B cell (primary cell): ENCODE results near the gene SLC27A5. TPM values are rescaled to one million over a fixed set of nuclear protein-coding genes. Genes with fewer than 3 reads are reported as not detected.

Experiments used
- ATAC-seq: fragments of 200-7000 bp; cut with Tn5 transposase; one replicate; pipeline ENCODE4 v1.10.0; 2021; ENCODE audit warnings: low read depth, mild to moderate bottlenecking, moderate number of reproducible peaks, moderate library complexity
- CTCF ChIA-PET: fragments of 350-600 bp; sonication (Branson Sonifier 250); formaldehyde crosslinking; loops from one replicate; lab custom pipeline; 2021; ENCODE audit warnings: antibody characterized with exemption, inconsistent platforms; lab: Charles Lee
- POLR2A ChIA-PET: fragments of 350-600 bp; sonication (Branson Sonifier 250); formaldehyde crosslinking; loops from one replicate; lab custom pipeline; 2021; ENCODE audit warnings: antibody characterized with exemption; lab: Charles Lee
- DNase-seq: peaks from one replicate; pipeline ENCODE4 v3.0.0; 2013
- H2AFZ ChIP-seq: 2 replicates; pipeline ENCODE4 v1.6.1; 2012; ENCODE audit warnings: mild to moderate bottlenecking, low read depth, low read length; ENCODE audit not compliant: insufficient read depth, poor library complexity, severe bottlenecking
- H3K27ac ChIP-seq, 2 donors: 1 replicate in 1 of 2; 2 replicates in 1 of 2; pipeline ENCODE4 v1.5.1; 2012 to 2013; ENCODE audit warnings: low read length in 2 of 2, mild to moderate bottlenecking in 2 of 2, moderate library complexity in 1 of 2
- H3K27me3 ChIP-seq, 4 experiments: fragments of 200-600 bp in 1 of 4; sonication (generic) in 1 of 4; replicated peaks in 1 of 4; 1 replicate in 2 of 4; 2 replicates in 2 of 4; pipeline versions ENCODE4 v1.6.1 to v1.7.0; 2013 to 2016; ENCODE audit warnings: low read length in 3 of 4, mild to moderate bottlenecking in 2 of 4, mixed read lengths in 1 of 4, moderate library complexity in 1 of 4; ENCODE audit not compliant: insufficient read depth in 4 of 4, control insufficient read depth in 3 of 4; ENCODE audit errors: control extremely low read depth in 1 of 4
- H3K36me3 ChIP-seq, 2 experiments: replicated peaks in 1 of 2; 1 replicate in 1 of 2; 2 replicates in 1 of 2; pipeline versions ENCODE4 v1.6.1 to v1.7.1; 2013; ENCODE audit warnings: low read length in 1 of 2; ENCODE audit not compliant: insufficient read depth in 2 of 2, control insufficient read depth in 1 of 2; ENCODE audit errors: control extremely low read depth in 1 of 2, extremely low read depth in 1 of 2
- H3K4me1 ChIP-seq, 2 donors: fragments of 200-600 bp in 1 of 2; sonication (generic) in 1 of 2; 1 replicate in 1 of 2; 2 replicates in 1 of 2; pipeline versions ENCODE4 v1.5.1 to v1.6.1; 2013 to 2017; ENCODE audit warnings: low read length in 2 of 2; ENCODE audit not compliant: control insufficient read depth in 2 of 2, insufficient read depth in 2 of 2
- H3K4me2 ChIP-seq: replicated peaks from 2 replicates; pipeline ENCODE3; 2012; ENCODE audit warnings: mild to moderate bottlenecking, low read depth, low read length; ENCODE audit not compliant: poor library complexity, severe bottlenecking
- H3K4me3 ChIP-seq, 5 experiments: fragments of 200-600 bp in 1 of 5; sonication (generic) in 1 of 5; 1 replicate in 3 of 5; 2 replicates in 2 of 5; pipeline versions ENCODE4 v1.5.1 to v1.7.0; 2011 to 2016; ENCODE audit warnings: low read length in 4 of 5, mild to moderate bottlenecking in 4 of 5, low read depth in 2 of 5, control low read depth in 1 of 5, moderate library complexity in 1 of 5; ENCODE audit not compliant: insufficient read depth in 1 of 5; ENCODE audit errors: control extremely low read depth in 1 of 5, extremely low read depth in 1 of 5
- H3K79me2 ChIP-seq: fragments of 200-600 bp; sonication (generic); one replicate; pipeline ENCODE4 v1.6.0; 2016; ENCODE audit warnings: low read length; ENCODE audit not compliant: control insufficient read depth, insufficient read depth
- H3K9ac ChIP-seq: fragments of 200-600 bp; sonication (generic); 2 replicates; pipeline ENCODE4 v1.6.1; 2017; ENCODE audit warnings: mild to moderate bottlenecking, low read length, moderate library complexity
- H3K9me3 ChIP-seq, 3 donors: one replicate each; pipeline versions ENCODE4 v1.6.1 to v1.7.1; 2013; ENCODE audit warnings: low read length in 2 of 3; ENCODE audit not compliant: control insufficient read depth in 2 of 3, insufficient read depth in 1 of 3; ENCODE audit errors: control extremely low read depth in 1 of 3
- H4K20me1 ChIP-seq: 2 replicates; pipeline ENCODE4 v1.6.0; 2012; ENCODE audit warnings: mild to moderate bottlenecking, low read length; ENCODE audit not compliant: insufficient read depth, control insufficient read depth, poor library complexity, severe bottlenecking
- H3K27ac Mint-ChIP-seq: one replicate; pipeline ENCODE4 v1.8.0; 2021; ENCODE audit warnings: mixed read lengths
- H3K27me3 Mint-ChIP-seq: one replicate; pipeline ENCODE4 v1.8.0; 2021; ENCODE audit warnings: mixed read lengths
- H3K4me1 Mint-ChIP-seq: one replicate; pipeline ENCODE4 v1.8.0; 2021; ENCODE audit warnings: mixed read lengths
- H3K4me3 Mint-ChIP-seq: one replicate; pipeline ENCODE4 v1.8.0; 2021; ENCODE audit warnings: mixed read lengths
- H3K9me3 Mint-ChIP-seq: one replicate; pipeline ENCODE4 v1.8.0; 2022; ENCODE audit warnings: mixed read lengths; ENCODE audit not compliant: insufficient read depth
- EZH2 ChIP-seq: IDR thresholded peaks from 2 replicates; pipeline ENCODE4 v1.6.1; 2012; ENCODE audit warnings: borderline replicate concordance, low read depth, mild to moderate bottlenecking, moderate library complexity, low read length; ENCODE audit not compliant: insufficient read depth, poor library complexity, severe bottlenecking
- WGBS: methylation state at CpG from one replicate; pipeline ENCODE4 v1.1.5; 2013; ENCODE audit warnings: missing lambda C conversion rate; ENCODE audit not compliant: insufficient coverage; 5-methylcytosine and 5-hydroxymethylcytosine counted together
- intact Hi-C: fragments of 100-400 bp; cut with micrococcal nuclease; formaldehyde crosslinking; loops from one replicate; pipeline ENCODE4 v1.10.0; 2022
- polyA plus RNA-seq: library from polyadenylated mRNA; depleted of rRNA; stranded (reverse); fragments of >200 nt; gene quantifications from 2 replicates; pipeline ENCODE4 v1.2.3, GENCODE V29; 2012
- total RNA-seq, 2 donors: library from RNA; stranded (reverse); fragments of 120-200 nt in 1 of 2; gene quantifications; 1 replicate in 1 of 2; 2 replicates in 1 of 2; pipeline versions ENCODE4 v1.2.3 to v1.2.4, GENCODE V29; 2013 to 2022
- TF ChIP-seq, protein P1 (sequence below): fragments of 200-600 bp; IDR thresholded peaks from one replicate; pipeline ENCODE4 v1.8.0; 2022; ENCODE audit warnings: antibody characterized with exemption, mild to moderate bottlenecking

SLC27A5 gene
- total and polyA plus RNA-seq, 2 donors (not counting 1 experiment from before 2014, with no cell fraction given), result 8.9 to 11.8 TPM

DNA sequence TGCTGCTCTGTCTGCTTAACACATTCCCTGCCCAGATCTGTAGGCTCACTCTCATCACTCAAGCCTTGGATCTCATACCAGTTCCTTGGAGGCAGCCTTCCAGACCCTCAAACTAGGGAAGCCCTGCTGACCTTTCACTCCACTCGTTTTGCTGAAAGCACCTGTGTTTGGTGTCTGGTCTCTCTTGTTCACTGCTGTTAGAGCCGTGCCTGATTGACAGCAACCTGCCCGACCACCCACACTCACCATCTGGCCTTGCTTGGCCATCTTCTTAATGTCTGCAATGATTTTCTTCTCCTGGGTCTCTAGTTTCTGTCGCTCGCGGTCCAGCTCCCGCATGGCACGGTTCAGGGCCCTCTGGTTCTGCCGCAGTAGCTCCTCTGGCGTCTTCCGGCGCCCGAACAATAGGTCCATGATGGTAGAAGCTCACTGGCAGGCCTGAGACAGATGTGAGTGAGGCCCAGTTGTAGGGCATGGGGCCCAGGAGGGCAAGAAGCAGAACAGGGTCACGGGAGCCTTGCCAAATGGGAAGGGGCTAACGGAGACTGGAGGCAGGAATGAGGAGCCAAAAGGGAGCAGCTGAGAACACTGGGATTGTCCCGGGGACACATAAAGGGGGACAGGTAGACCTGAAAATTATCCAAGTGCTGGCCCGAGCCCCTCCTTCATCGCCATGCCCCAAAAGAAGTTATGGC, 42.2 kb upstream of the SLC27A5 start:
- Histone ChIP-seq H3K9me3 (no peaks in the 10 kb centered on the region), H3K79me2 (peaks cover 51% of the 10 kb centered on the region), H3K4me2 (peak overlapping the region; percentile 76), H3K36me3 (peaks cover 6 to 52% of the 10 kb centered on the region in 2 experiments), H3K4me3 (peak overlapping the region in 4 of 5 experiments; percentile 75 to 94 (median 83)), H3K27me3 (no peaks in the 10 kb centered on the region), H3K9ac (peak overlapping the region; percentile 83), H3K27ac (peak overlapping the region; percentile 94 to 98), H4K20me1 (peaks cover 37% of the 10 kb centered on the region), H3K4me1 (peaks cover 27 to 38% of the 10 kb centered on the region in 2 donors), H2AFZ (peak overlapping the region; percentile 79)
- Mint-ChIP-seq H3K27me3 (no peaks in the 10 kb centered on the region), H3K9me3 (no peaks in the 10 kb centered on the region), H3K27ac (peak overlapping the region; percentile 99), H3K4me3 (peak overlapping the region; percentile 98), H3K4me1 (peaks cover 49% of the 10 kb centered on the region)
- ChIA-PET POLR2A (interaction anchor here (0.9 to 2.4 kb wide), 6 partner anchors 9 to 172 kb away, joined by 3 to 29 read pairs (median 11); partner anchors contain the start of genes MZF1, TRIM28 and ZBTB45), CTCF (interaction anchor here (0.7 to 3.3 kb wide), 3 partner anchors 8 to 34 kb away, joined by 3 to 20 read pairs (median 13); partner anchors contain the start of genes TRIM28 and ZBTB45)
- intact Hi-C loops, result no loop called here
- WGBS, result 45% methylated on average over 18 of the region's 18 CpGs
- no peak for ATAC-seq
- TF ChIP-seq, protein P1, sequence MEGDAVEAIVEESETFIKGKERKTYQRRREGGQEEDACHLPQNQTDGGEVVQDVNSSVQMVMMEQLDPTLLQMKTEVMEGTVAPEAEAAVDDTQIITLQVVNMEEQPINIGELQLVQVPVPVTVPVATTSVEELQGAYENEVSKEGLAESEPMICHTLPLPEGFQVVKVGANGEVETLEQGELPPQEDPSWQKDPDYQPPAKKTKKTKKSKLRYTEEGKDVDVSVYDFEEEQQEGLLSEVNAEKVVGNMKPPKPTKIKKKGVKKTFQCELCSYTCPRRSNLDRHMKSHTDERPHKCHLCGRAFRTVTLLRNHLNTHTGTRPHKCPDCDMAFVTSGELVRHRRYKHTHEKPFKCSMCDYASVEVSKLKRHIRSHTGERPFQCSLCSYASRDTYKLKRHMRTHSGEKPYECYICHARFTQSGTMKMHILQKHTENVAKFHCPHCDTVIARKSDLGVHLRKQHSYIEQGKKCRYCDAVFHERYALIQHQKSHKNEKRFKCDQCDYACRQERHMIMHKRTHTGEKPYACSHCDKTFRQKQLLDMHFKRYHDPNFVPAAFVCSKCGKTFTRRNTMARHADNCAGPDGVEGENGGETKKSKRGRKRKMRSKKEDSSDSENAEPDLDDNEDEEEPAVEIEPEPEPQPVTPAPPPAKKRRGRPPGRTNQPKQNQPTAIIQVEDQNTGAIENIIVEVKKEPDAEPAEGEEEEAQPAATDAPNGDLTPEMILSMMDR, result no peak
- no peak for TF ChIP-seq EZH2
- DNase-seq, result peak; percentile 22

DNA sequence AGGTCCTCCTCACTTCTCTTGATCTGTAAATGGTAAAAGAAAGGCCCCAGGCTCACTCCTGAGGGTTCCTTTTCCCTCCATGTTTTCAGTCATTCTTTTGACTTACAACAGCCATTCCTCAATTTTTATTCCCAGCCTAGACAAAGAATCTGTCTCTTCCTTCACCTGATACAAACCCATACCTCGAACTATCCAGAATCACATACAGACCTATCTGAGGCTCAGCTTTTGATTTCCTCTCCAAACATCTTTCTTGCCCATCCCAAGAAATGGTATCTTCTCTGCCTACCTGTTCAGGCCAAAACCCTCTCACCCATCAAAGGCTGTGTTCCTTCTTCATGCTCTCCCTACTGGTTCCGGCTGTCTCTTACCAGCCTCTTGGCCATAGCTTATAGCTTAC, 40.9 kb upstream of the SLC27A5 start:
- intact Hi-C loops, result no loop called here
- CTCF ChIA-PET, result interaction anchor here (3.0 to 3.3 kb wide), 2 partner anchors 8 to 33 kb away, joined by 13 to 20 read pairs; partner anchors contain the start of genes TRIM28 and ZBTB45
- Mint-ChIP-seq H3K4me3 (peak overlapping the region; percentile 58), H3K27me3 (no peaks in the 10 kb centered on the region), H3K27ac (peak overlapping the region; percentile 47), H3K9me3 (no peaks in the 10 kb centered on the region), H3K4me1 (peaks cover 42% of the 10 kb centered on the region)
- Histone ChIP-seq H3K79me2 (peaks cover 58% of the 10 kb centered on the region), H3K9me3 (no peaks in the 10 kb centered on the region), H3K36me3 (peaks cover 6 to 65% of the 10 kb centered on the region in 2 experiments), H3K27ac (peak overlapping the region in 1 of 2 donors; percentile 47), H2AFZ (no peak overlapping the region), H3K27me3 (no peaks in the 10 kb centered on the region), H3K4me3 (no peak overlapping the region), H3K4me2 (no peak overlapping the region), H4K20me1 (peaks cover 45% of the 10 kb centered on the region), H3K4me1 (peaks cover 25 to 34% of the 10 kb centered on the region in 2 donors), H3K9ac (no peak overlapping the region)
- WGBS, result 91% methylated on average over 1 of the region's 2 CpGs
- DNase-seq, result peak; percentile 16
- TF ChIP-seq, protein P1, result no peak
- no peak for TF ChIP-seq EZH2
- POLR2A ChIA-PET, result no interaction called here
- no peak for ATAC-seq
